Activated naive CD8-positive, alpha-beta T cell treated with anti-CD3 and anti-CD28 coated beads for 36 hours (primary cell): ENCODE results near the gene MORC2. TPM values are rescaled to one million over a fixed set of nuclear protein-coding genes. Genes with fewer than 3 reads are reported as not detected.

Source experiments
- DNase-seq: peaks from one replicate; pipeline ENCODE4 v3.0.0; 2021
- H3K27ac Mint-ChIP-seq: one replicate; pipeline ENCODE4 v1.8.0; 2022; ENCODE audit warnings: mild to moderate bottlenecking, moderate library complexity, mixed read lengths
- H3K27me3 Mint-ChIP-seq: one replicate; pipeline ENCODE4 v1.8.0; 2022; ENCODE audit warnings: mild to moderate bottlenecking, mixed read lengths
- H3K36me3 Mint-ChIP-seq: one replicate; pipeline ENCODE4 v1.8.0; 2021; ENCODE audit warnings: mild to moderate bottlenecking, mixed read lengths
- H3K4me1 Mint-ChIP-seq: one replicate; pipeline ENCODE4 v1.8.0; 2021; ENCODE audit warnings: mixed read lengths
- H3K4me3 Mint-ChIP-seq: one replicate; pipeline ENCODE4 v1.8.0; 2022; ENCODE audit warnings: mild to moderate bottlenecking, moderate library complexity, mixed read lengths
- H3K9me3 Mint-ChIP-seq: one replicate; pipeline ENCODE4 v1.8.0; 2022; ENCODE audit warnings: mixed read lengths
- total RNA-seq, 2 experiments: library from RNA; stranded (reverse); gene quantifications; one replicate each; pipeline ENCODE4 v1.2.3, GENCODE V29; 2021

MORC2 gene
- total RNA-seq: 10 to 100 TPM; 24.9 to 25.7 TPM

- Mint-ChIP-seq H3K27ac (peak within 1 kb of the TSS; percentile 97), H3K36me3 (peaks cover 89% of the 10 kb centered on the region), H3K27me3 (no peaks in the 10 kb centered on the region), H3K9me3 (peaks cover 46% of the 10 kb centered on the region), H3K4me3 (peak within 1 kb of the TSS; percentile 85), H3K4me1 (peaks cover 37% of the 10 kb centered on the region)
- DNase-seq: no peak
Measured at GRCh38 chr22:30968015-30968923, at the start of gene MORC2. MORC2 (minus strand) TSS chr22:30968774; CDS start chr22:30967889, 885 bp downstream.

- Mint-ChIP-seq H3K4me1 (no peaks in the 10 kb centered on the region), H3K36me3 (peaks cover 2% of the 10 kb centered on the region), H3K4me3 (no peak overlapping the region), H3K9me3 (peaks cover 10% of the 10 kb centered on the region), H3K27ac (no peak overlapping the region), H3K27me3 (no peaks in the 10 kb centered on the region)
- DNase-seq: no peak
Measured at GRCh38 chr22:31005535-31005934, 37.0 kb upstream of the MORC2 start.

- no peak for DNase-seq
- H3K27ac Mint-ChIP-seq: no peak overlapping the region
- H3K9me3 Mint-ChIP-seq: peaks cover 7% of the 10 kb centered on the region
- no peaks in the 10 kb centered on the region for H3K4me1 Mint-ChIP-seq
- no peaks in the 10 kb centered on the region for H3K36me3 Mint-ChIP-seq
- H3K4me3 Mint-ChIP-seq: no peak overlapping the region
- no peaks in the 10 kb centered on the region for H3K27me3 Mint-ChIP-seq
Measured at GRCh38 chr22:31001124-31001770, 32.7 kb upstream of the MORC2 start.

- H3K4me3 Mint-ChIP-seq: no peak overlapping the region
- no peaks in the 10 kb centered on the region for H3K9me3 Mint-ChIP-seq
- H3K36me3 Mint-ChIP-seq: no peaks in the 10 kb centered on the region
- DNase-seq: no peak
- H3K27ac Mint-ChIP-seq: no peak overlapping the region
- no peaks in the 10 kb centered on the region for H3K27me3 Mint-ChIP-seq
- no peaks in the 10 kb centered on the region for H3K4me1 Mint-ChIP-seq
Measured at GRCh38 chr22:30998329-30998728, 29.8 kb upstream of the MORC2 start.

GRCh38 chr22:30996462-30996861, 27.9 kb upstream of the MORC2 start:
- no peak for DNase-seq
- no peaks in the 10 kb centered on the region for H3K27me3 Mint-ChIP-seq
- H3K4me1 Mint-ChIP-seq: no peaks in the 10 kb centered on the region
- no peaks in the 10 kb centered on the region for H3K36me3 Mint-ChIP-seq
- H3K4me3 Mint-ChIP-seq: no peak overlapping the region
- H3K27ac Mint-ChIP-seq: no peak overlapping the region
- H3K9me3 Mint-ChIP-seq: peaks cover 3% of the 10 kb centered on the region

GRCh38 chr22:30994960-30995359, 26.4 kb upstream of the MORC2 start:
- H3K9me3 Mint-ChIP-seq: peaks cover 6% of the 10 kb centered on the region
- no peaks in the 10 kb centered on the region for H3K4me1 Mint-ChIP-seq
- no peaks in the 10 kb centered on the region for H3K27me3 Mint-ChIP-seq
- H3K4me3 Mint-ChIP-seq: no peak overlapping the region
- no peak for DNase-seq
- no peaks in the 10 kb centered on the region for H3K36me3 Mint-ChIP-seq
- no peak overlapping the region for H3K27ac Mint-ChIP-seq

- no peaks in the 10 kb centered on the region for H3K27me3 Mint-ChIP-seq
- H3K27ac Mint-ChIP-seq: no peak overlapping the region
- no peak overlapping the region for H3K4me3 Mint-ChIP-seq
- no peaks in the 10 kb centered on the region for H3K36me3 Mint-ChIP-seq
- H3K4me1 Mint-ChIP-seq: no peaks in the 10 kb centered on the region
- no peak for DNase-seq
- H3K9me3 Mint-ChIP-seq: peaks cover 11% of the 10 kb centered on the region
Measured at GRCh38 chr22:30992565-30992964, 24.0 kb upstream of the MORC2 start.

GRCh38 chr22:30990690-30991089, 22.1 kb upstream of the MORC2 start:
- Mint-ChIP-seq H3K27me3 (no peaks in the 10 kb centered on the region), H3K36me3 (no peaks in the 10 kb centered on the region), H3K4me1 (no peaks in the 10 kb centered on the region), H3K27ac (no peak overlapping the region), H3K9me3 (peaks cover 12% of the 10 kb centered on the region), H3K4me3 (no peak overlapping the region)
- no peak for DNase-seq

- H3K9me3 Mint-ChIP-seq: peaks cover 17% of the 10 kb centered on the region
- DNase-seq: no peak
- H3K27me3 Mint-ChIP-seq: no peaks in the 10 kb centered on the region
- H3K4me3 Mint-ChIP-seq: no peak overlapping the region
- H3K4me1 Mint-ChIP-seq: no peaks in the 10 kb centered on the region
- no peak overlapping the region for H3K27ac Mint-ChIP-seq
- H3K36me3 Mint-ChIP-seq: peaks cover 2% of the 10 kb centered on the region
Measured at GRCh38 chr22:30989474-30989873, 20.9 kb upstream of the MORC2 start.

GRCh38 chr22:30985561-30986208, 17.1 kb upstream of the MORC2 start:
- H3K9me3 Mint-ChIP-seq: peaks cover 36% of the 10 kb centered on the region
- H3K36me3 Mint-ChIP-seq: peaks cover 2% of the 10 kb centered on the region
- H3K4me3 Mint-ChIP-seq: no peak overlapping the region
- no peak overlapping the region for H3K27ac Mint-ChIP-seq
- no peaks in the 10 kb centered on the region for H3K27me3 Mint-ChIP-seq
- no peak for DNase-seq
- no peaks in the 10 kb centered on the region for H3K4me1 Mint-ChIP-seq

- H3K9me3 Mint-ChIP-seq: peaks cover 40% of the 10 kb centered on the region
- peaks cover 3% of the 10 kb centered on the region for H3K36me3 Mint-ChIP-seq
Measured at GRCh38 chr22:30984317-30984716, 15.7 kb upstream of the MORC2 start.

GRCh38 chr22:30982512-30982911, 13.9 kb upstream of the MORC2 start:
- Mint-ChIP-seq H3K9me3 (peaks cover 49% of the 10 kb centered on the region), H3K4me1 (no peaks in the 10 kb centered on the region), H3K27me3 (no peaks in the 10 kb centered on the region), H3K36me3 (peaks cover 14% of the 10 kb centered on the region), H3K4me3 (no peak overlapping the region), H3K27ac (no peak overlapping the region)
- no peak for DNase-seq

More at GRCh38 chr22:30984317-30984716, 15.7 kb upstream of the MORC2 start:
- H3K27ac Mint-ChIP-seq: no peak overlapping the region
- no peak overlapping the region for H3K4me3 Mint-ChIP-seq
- no peaks in the 10 kb centered on the region for H3K4me1 Mint-ChIP-seq
- no peaks in the 10 kb centered on the region for H3K27me3 Mint-ChIP-seq
- no peak for DNase-seq

- no peaks in the 10 kb centered on the region for H3K4me1 Mint-ChIP-seq
- H3K27ac Mint-ChIP-seq: no peak overlapping the region
- no peak overlapping the region for H3K4me3 Mint-ChIP-seq
- H3K27me3 Mint-ChIP-seq: no peaks in the 10 kb centered on the region
- DNase-seq: no peak
- peaks cover 39% of the 10 kb centered on the region for H3K36me3 Mint-ChIP-seq
- peaks cover 68% of the 10 kb centered on the region for H3K9me3 Mint-ChIP-seq
Measured at GRCh38 chr22:30979932-30980331, 11.4 kb upstream of the MORC2 start.

GRCh38 chr22:30978304-30978962, 9.9 kb upstream of the MORC2 start:
- Mint-ChIP-seq H3K4me1 (no peaks in the 10 kb centered on the region), H3K27me3 (no peaks in the 10 kb centered on the region), H3K9me3 (peaks cover 66% of the 10 kb centered on the region), H3K27ac (no peak overlapping the region), H3K4me3 (no peak overlapping the region), H3K36me3 (peaks cover 53% of the 10 kb centered on the region)
- DNase-seq: no peak

GRCh38 chr22:30970356-30970746, 1.8 kb upstream of the MORC2 start:
- H3K27ac Mint-ChIP-seq: peak overlapping the region; percentile 97
- no peak for DNase-seq
- H3K4me3 Mint-ChIP-seq: peak overlapping the region; percentile 85
- H3K4me1 Mint-ChIP-seq: peaks cover 33% of the 10 kb centered on the region
- no peaks in the 10 kb centered on the region for H3K27me3 Mint-ChIP-seq
- peaks cover 58% of the 10 kb centered on the region for H3K9me3 Mint-ChIP-seq
- H3K36me3 Mint-ChIP-seq: peaks cover 91% of the 10 kb centered on the region
